HG02970 (cell line): ENCODE data around the gene YWHAE.
A peak's percentile ranks its signal among the peaks of the same experiment; 100 is the strongest.
"Not testable (repeated sequence)": the region's sequence is repeated elsewhere in the genome, so short reads cannot be mapped to it uniquely, and the experiment has no call there.

Source experiments
- ATAC-seq: cut with Tn5 transposase; IDR thresholded peaks from one replicate; pipeline ENCODE4 v1.9.1; 2021; ENCODE audit warnings: mild to moderate bottlenecking, moderate library complexity, moderate number of reproducible peaks; ENCODE audit not compliant: unreplicated experiment, low FRiP score

Gene YWHAE

DNA sequence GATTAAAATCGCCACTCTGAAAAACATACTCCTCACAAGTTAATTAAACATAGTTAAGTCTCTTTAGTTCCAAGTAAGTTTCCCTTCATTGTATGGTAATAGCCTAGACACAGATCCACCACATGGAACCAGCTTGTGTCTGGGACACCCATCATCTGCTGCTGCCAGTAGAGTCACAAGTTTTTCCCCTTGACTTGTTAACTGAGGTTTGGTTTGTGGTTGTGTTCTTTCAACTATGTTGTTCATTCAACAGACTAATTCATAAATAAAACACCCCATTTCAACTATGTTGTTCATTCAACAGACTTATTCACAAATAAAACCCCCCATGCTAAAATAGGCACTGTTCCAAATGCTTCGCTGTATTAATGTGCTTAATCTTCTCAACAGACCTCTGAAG is 24.4 kb downstream of the YWHAE start:
- ATAC-seq: no peak

DNA sequence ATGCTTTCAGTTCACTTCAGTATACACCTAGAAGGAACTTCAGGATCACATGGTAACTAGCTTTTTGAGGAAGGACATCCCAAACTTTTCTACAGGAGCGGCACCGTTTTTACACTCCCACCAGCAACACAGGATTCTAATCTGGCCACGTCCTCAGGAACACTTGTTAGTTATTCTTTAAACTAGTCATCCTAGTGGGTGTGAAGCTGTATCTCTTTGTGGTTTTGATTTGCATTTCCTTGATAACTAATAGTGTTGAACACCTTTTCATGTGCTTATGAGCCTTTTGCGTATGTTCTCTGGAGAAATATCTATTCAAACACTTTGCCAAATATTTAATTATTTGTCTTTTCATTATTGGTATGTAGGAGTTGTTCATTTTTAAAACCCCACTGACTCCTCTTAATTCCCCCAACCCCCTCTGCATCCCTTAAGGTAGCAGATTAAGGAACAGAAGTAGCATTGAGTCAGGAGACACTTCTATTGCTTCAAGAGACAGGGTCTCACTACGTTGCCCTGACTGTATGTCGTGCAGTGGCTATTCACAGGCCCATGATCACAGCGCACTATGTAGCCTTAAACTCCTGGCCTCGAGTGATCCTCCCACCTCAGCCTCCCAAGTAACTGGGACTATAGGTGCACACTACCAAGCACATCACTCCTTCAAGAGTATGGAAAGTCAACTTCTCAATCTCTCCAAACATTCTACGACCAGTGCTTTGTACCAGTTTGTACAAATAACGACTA is 25.4 kb downstream of the YWHAE start:
- ATAC-seq: no peak

DNA sequence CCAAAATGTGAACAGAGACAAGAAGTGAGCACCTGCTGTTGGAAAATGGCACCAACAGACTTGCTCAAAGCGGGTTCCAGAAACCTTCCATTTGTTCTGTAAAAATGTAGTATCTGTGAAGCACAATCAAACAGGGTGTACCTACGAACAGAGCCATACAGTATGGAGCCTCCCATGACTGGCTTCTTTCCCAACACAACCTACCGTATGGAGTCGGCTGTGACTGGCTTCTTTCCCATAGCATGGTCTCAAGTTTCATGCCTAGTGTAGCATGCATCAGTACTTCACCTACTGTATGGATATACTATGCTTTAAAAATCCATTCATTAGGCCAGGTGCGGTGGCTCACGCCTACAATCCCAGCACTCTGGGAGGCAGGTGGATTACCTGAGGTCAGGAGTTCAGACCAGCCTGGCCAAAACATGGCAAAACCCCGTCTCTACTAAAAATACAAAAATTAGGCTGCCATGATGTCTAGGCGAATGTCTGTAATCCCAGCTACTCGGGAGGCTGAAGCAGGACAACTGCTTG is 26.2 kb downstream of the YWHAE start:
- no peak for ATAC-seq

DNA sequence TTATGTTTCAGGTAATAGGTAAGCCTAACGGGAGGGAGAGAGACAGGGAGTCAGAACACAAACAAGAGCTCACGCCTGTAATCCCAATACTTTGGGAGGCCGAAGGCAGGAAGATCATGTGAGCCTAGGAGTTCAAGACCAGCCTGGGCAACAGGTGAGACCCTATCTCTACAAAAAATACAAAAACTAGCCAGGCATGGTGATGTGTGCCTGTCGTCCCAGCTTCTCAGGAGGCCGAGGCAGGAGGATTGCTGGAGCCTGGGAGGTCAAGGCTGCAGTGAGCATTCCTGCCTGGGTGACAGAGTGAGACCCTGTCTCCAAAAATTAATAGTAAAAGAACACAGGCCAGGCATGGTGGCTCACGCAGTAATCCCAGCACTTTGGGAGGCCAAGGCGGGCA is 27.4 kb downstream of the YWHAE start:
- ATAC-seq: no peak

- no peak for ATAC-seq
These were observed 28.0 kb downstream of the YWHAE start for GRCh38 chr17:1371893-1372590.

DNA sequence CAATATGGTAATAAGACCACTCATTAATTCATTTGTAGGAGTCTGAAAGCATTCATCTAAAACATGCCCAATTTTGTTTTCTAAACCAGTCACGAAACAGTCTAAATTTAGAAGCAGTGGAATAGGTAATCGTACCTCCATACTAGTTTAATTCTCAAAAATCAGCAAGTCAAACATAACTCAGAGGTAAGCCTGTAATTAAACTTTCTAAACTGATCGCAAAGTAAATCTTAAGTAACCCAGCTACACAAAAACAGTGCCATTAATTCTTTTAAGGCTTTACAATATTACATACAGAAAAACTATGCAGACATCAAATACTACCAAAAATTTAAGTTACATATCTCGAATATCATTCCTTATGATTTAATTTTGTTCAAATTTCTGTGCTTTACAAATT is 31.4 kb downstream of the YWHAE start:
- no peak for ATAC-seq

- no peak for ATAC-seq
These were observed 32.7 kb downstream of the YWHAE start for GRCh38 chr17:1367351-1367745.

GRCh38 chr17:1366234-1366633 is 33.8 kb downstream of the YWHAE start:
- no peak for ATAC-seq

DNA sequence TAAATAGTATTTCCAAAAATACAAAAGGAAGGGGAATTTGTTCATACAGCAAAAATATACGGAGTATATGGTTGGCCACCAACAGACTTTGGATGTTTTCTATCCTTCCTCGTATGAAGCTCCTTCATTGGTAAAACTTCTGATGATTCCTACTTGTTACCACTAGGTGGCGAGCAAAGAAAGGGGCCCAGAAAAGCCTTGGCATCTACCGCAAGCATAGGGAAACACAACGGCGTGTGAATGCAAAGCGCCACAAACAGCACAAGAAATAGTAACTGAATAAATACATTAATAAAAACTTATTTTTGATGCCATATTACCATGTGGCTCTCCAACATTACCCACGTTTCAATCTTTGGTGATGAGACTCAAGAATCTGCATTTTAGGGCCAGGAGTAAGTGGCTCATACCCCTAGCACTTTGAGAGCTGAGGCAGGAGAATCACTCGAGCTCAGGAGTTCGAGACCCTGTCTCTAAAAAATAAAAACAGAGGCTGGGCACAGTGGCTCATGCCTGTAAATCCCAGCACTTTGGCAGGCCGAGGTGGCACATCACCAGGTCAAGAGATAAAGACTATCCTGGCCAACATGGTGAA is 34.5 kb downstream of the YWHAE start:
- ATAC-seq: no peak

DNA sequence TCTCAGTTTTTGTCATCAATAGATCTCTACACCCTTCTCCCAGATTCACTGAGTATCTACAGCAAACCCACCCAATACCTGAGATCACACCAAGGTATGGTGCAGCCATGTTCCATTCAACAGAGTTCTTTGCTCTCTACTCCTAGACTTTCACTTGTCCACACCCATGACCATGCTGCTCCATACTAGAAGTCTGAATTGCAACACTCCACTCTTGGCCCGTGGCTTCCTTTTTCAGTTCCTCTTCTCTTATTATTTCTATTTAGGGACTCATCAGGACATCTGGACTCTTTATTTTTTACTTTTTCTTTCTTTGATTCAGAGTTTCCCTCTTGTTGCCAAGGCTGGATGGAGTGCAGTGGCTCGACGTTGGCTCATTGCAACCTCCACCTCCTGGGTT is 37.1 kb downstream of the YWHAE start:
- ATAC-seq: peak; percentile 45

DNA sequence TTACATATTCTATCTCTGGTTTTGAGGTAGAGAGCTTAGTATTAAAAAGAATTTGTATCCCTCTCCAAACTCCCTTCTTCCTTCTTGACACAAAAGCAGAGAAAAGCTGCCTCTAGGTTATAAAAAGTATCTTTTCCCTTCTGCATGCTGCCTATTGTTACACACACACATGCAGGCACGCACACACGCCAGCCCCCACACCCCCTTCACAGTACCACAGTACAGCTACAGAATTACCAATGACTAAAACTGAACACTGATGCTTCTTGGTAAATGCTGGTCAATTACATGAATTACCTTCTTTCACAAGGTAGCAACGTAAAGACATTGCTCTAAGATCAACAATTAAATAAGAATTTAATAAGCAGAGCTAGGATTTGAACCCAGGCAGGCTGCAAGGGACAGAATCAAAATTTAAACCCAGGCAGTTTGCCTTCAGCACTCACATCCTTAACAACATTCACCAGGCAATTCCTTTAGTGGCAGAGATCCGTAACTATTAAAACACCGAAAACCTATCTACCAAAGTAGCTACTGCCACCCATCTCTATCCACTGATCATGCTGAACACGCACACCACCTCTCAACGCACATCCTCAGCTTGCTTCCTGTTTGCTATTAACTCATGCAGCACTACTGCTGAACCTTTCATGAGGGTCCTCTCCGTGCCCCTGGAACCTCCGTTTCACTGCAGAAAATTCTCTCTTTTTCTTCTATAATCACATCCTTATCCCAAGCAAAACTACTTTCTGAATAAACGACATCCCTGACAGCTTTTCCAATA is 37.8 kb downstream of the YWHAE start:
- ATAC-seq: no peak

DNA sequence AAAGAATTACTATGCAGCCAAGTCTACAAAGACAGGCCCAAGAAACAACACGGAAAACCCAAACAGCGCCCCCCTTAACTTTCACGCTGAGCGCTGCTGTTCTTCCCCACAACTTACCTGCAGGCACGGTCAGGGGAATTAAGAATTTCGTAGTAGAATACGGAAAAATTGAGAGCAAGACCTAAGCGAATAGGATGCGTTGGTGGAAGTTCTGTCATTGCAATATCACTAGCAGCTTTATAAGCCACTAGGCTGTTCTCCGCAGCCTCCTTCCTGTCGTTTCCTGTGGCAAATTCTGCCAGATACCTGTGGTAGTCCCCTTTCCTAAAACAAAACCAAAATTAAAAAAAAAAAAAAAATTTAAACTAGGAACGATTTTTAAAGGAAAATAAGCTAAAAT is 39.0 kb downstream of the YWHAE start:
- no peak for ATAC-seq

DNA sequence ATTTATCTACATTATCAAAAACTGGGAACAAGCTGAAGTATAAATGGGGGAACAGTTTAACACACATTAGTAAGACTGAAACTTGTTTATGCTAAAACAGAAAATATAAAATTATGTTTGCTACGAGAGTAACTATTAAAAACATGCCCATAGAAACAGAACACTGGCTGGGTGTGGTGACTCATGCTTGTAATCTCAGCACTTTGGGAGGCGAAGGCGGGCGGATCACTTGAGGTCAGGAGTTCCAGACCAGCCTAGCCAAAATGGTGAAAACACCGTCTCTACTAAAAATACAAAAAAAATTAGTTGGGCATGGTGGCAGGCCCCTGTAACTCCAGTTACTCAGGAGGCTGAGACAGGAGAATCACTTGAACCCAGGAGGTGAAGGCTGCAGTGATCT is 39.7 kb downstream of the YWHAE start:
- ATAC-seq: not testable (repeated sequence)

DNA sequence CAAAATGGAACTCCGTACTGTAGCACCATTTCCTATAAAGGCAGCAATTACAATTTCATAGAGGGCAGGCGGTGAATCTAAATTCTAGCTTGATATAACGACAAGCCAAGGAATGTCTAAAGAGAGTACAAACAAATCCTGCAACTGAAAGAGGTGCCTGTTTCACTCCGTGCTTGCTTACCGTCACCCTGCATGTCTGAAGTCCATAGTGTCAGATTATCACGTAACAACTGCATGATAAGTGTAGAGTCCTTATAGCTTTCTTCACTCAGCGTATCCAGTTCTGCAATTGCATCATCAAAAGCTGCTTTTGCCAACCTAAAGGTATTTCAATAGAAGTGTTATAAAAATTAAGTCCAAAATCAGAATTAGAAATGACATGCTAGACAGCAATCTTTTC is 46.0 kb downstream of the YWHAE start:
- ATAC-seq: no peak

DNA sequence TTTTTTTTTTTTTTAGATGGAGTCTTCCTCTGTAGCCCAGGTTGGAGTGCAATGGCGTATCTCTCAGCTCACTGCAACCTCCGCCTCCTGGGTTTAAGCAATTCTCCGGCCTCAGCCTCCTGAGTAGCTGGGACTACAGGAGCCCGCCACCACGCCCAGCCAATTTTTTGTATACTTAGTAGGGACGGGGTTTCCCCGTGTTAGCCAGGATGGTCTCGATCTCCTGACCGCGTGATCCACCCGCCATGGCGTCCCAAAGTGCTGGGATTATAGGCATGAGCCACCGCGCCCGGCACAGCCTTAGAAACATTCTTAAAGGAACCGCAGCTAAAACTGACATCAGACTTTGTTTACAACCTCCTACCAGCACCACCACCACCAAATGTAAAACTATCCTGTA is 47.5 kb downstream of the YWHAE start:
- ATAC-seq: not testable (repeated sequence)

DNA sequence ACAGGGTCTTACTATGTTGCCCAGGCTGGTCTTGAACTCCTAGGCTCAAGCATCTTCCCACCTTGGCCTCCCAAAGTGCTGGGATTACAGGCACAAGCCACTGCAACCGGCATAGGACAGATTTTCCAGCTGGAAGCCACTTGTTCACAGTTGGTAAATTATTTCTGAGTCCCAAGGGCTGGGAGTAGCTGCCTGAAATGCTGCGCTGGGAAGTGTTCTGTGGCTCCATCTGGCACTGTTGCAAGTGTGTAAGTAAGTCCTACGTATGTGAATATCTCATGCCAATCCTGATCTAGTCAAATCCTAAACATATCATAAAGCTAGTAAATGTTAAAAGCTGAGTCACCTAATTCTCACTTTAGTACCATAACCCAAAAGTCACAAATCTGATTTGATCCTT is 48.1 kb downstream of the YWHAE start:
- ATAC-seq: no peak

GRCh38 chr17:1351275-1351674 is 48.7 kb downstream of the YWHAE start:
- no peak for ATAC-seq

GRCh38 chr17:1347589-1348323 is 52.3 kb downstream of the YWHAE start:
- no peak for ATAC-seq

- ATAC-seq: no peak
These were observed 55.5 kb downstream of the YWHAE start for GRCh38 chr17:1344521-1344920.

- no peak for ATAC-seq
These were observed 56.5 kb downstream of the YWHAE start for GRCh38 chr17:1343554-1343953.
